ENCODE data around the gene ADNP.

GRCh38 chr20:50886184-50886790, 45.0 kb downstream of the ADNP start:
- TF ChIP-seq CTCF (conservative IDR thresholded peaks at IDR 0.05; ENCODE audit: low read length) (no peak), EZH2phosphoT487 (IDR thresholded peaks at IDR 0.05; ENCODE audit: borderline replicate concordance, low read depth, low read length) (no peak)
